ENCODE data around the gene ANKS1B.

GRCh38 chr12:99005601-99006000 is 979.1 kb downstream of the ANKS1B start:
- no peak for TF ChIP-seq CTCF (IDR thresholded peaks at IDR 0.05)
- TF ChIP-seq POLR2A (IDR thresholded peaks at IDR 0.05), result no peak

Measured in Peyer's patch (tissue), 4 donors.